Sigmoid colon (tissue), 7 donors: ENCODE data around the gene ABI1. TPM values are rescaled to one million over a fixed set of nuclear protein-coding genes. Genes with fewer than 3 reads are reported as not detected.
"Not testable (repeated sequence)": the region's sequence is repeated elsewhere in the genome, so short reads cannot be mapped to it uniquely, and the experiment has no call there.

Experiments used
- DNase-seq: peaks from one replicate; pipeline ENCODE4 v3.0.0-alpha.2; 2019
- H3K27ac ChIP-seq, 4 donors: fragments of 200-600 bp; sonication (generic); one replicate each; pipeline ENCODE4 v1.5.1; 2016 to 2019; ENCODE audit warnings: mild to moderate bottlenecking in 1 of 4
- H3K27me3 ChIP-seq, 3 donors: fragments of 200-600 bp; sonication (generic); one replicate each; pipeline ENCODE4 v1.5.1; 2019; ENCODE audit warnings: mild to moderate bottlenecking in 1 of 3
- H3K36me3 ChIP-seq, 4 donors: fragments of 200-600 bp; sonication (generic); one replicate each; pipeline ENCODE4 v1.5.1; 2016 to 2019
- H3K4me1 ChIP-seq, 4 donors: fragments of 200-600 bp; sonication (generic); one replicate each; pipeline ENCODE4 v1.5.1; 2017 to 2019
- H3K4me3 ChIP-seq, 4 donors: fragments of 200-600 bp; sonication (generic); one replicate each; pipeline ENCODE4 v1.5.1; 2017 to 2019; ENCODE audit warnings: mild to moderate bottlenecking in 2 of 4, moderate library complexity in 1 of 4
- H3K9me3 ChIP-seq, 4 donors: fragments of 200-600 bp in 3 of 4; sonication (generic) in 3 of 4; one replicate each; pipeline versions ENCODE4 v1.5.1 to v1.6.1; 2013 to 2019
- CTCF ChIP-seq, 4 experiments: fragments of 450-650 bp in 3 of 4; fragments of 200-600 bp in 1 of 4; IDR thresholded peaks; one replicate each; pipeline ENCODE4 v1.5.1; 2016 to 2019; ENCODE audit warnings: antibody characterized with exemption in 4 of 4, mild to moderate bottlenecking in 3 of 4, moderate library complexity in 2 of 4
- EP300 ChIP-seq, 4 donors: sonication (generic); formaldehyde crosslinking; IDR thresholded peaks; one replicate each; pipeline ENCODE4 v1.6.1; 2017; ENCODE audit warnings: antibody characterized with exemption in 4 of 4
- POLR2A ChIP-seq, 2 donors: fragments of 450-650 bp; IDR thresholded peaks; one replicate each; pipeline ENCODE4 v1.6.1; 2016; ENCODE audit warnings: antibody characterized with exemption in 2 of 2, mild to moderate bottlenecking in 2 of 2, moderate library complexity in 2 of 2
- POLR2AphosphoS5 ChIP-seq, 4 donors: sonication (generic); formaldehyde crosslinking; IDR thresholded peaks; one replicate each; pipeline ENCODE4 v1.6.1; 2017; ENCODE audit warnings: antibody characterized with exemption in 4 of 4
- WGBS, 2 donors: extraction: QIAGEN DNeasy Blood & Tissue Kit; methylation state at CpG; one replicate each; pipeline ENCODE4 v1.1.7; 2013; 5-methylcytosine and 5-hydroxymethylcytosine counted together
- intact Hi-C: fragments of 100-400 bp; cut with DNase I; formaldehyde crosslinking; loops from one replicate; pipeline ENCODE4 v1.15.1; 2023
- polyA plus RNA-seq, 3 donors: library from polyadenylated mRNA; stranded (reverse); fragments of 200-250 nt; gene quantifications; one replicate each; pipeline ENCODE4 v1.2.3, GENCODE V29; 2013
- total RNA-seq, 4 donors: library from RNA; depleted of rRNA; stranded (reverse); fragments of >200 nt; gene quantifications; one replicate each; pipeline ENCODE4 v1.1.0, GENCODE V29; 2016
- donor health status: healthy with polysubstance abuse.
- donor health status: Bipolar disorder and iron deficiency.
- donor health status: healthy.

ABI1 gene
- total and polyA plus RNA-seq, 7 donors: 30.4 to 49.0 (median 44.4) TPM

- H3K36me3 ChIP-seq: no peaks in the 10 kb centered on the region
- intact Hi-C loops: no loop called here
- no peaks in the 10 kb centered on the region for H3K27me3 ChIP-seq
- H3K4me3 ChIP-seq: no peak overlapping the region
- peaks cover 0 to 20% (median 9%) of the 10 kb centered on the region in 4 donors for H3K4me1 ChIP-seq
- WGBS, 2 donors: 95% methylated on average over 4 of the region's 4 CpGs
- TF ChIP-seq EP300 (IDR thresholded peaks at IDR 0.05) (no peak), CTCF (IDR thresholded peaks at IDR 0.05) (no peak), POLR2AphosphoS5 (IDR thresholded peaks at IDR 0.05) (no peak), POLR2A (IDR thresholded peaks at IDR 0.05) (no peak)
- H3K27ac ChIP-seq: no peak overlapping the region
- no peak for DNase-seq
- peaks cover 0 to 3% (median 0%) of the 10 kb centered on the region in 4 donors for H3K9me3 ChIP-seq
These were observed 70.3 kb downstream of the ABI1 start for GRCh38 chr10:26790221-26790995.

- H3K27me3 ChIP-seq, H3K4me3 ChIP-seq, H3K36me3 ChIP-seq, H3K9me3 ChIP-seq, intact Hi-C loops, DNase-seq, H3K27ac ChIP-seq: not testable (repeated sequence)
- peaks cover 0 to 24% (median 12%) of the 10 kb centered on the region in 4 donors for H3K4me1 ChIP-seq
- WGBS, 2 donors: 95 to 97% methylated on average over 2 of the region's 2 CpGs
These were observed 71.0 kb downstream of the ABI1 start for GRCh38 chr10:26789779-26790178.

DNA sequence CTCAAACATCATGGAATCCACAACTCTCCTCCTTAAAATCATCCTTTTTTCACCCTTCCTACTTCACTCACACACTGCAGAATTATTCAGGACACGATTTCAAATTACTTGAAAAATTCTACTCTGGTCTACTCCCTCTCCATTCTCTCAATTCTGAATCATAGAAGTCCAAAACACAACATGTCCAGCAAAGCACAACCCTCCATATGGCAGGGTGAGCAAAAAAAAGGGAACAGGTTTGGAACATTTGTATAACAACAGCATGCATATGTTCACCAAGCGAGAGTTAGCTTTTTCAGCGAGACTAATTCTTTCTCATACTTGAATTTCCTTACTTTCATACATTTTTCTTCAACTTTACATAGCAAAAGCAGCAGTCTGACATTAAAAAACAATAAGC lies 73.4 kb downstream of the ABI1 start:
- 97% methylated on average over 3 of the region's 3 CpGs for WGBS, 2 donors
- intact Hi-C loops: no loop called here
- TF ChIP-seq CTCF (IDR thresholded peaks at IDR 0.05): no peak
- no peak for TF ChIP-seq POLR2A (IDR thresholded peaks at IDR 0.05)
- TF ChIP-seq POLR2AphosphoS5 (IDR thresholded peaks at IDR 0.05): no peak
- TF ChIP-seq EP300 (IDR thresholded peaks at IDR 0.05): no peak

DNA sequence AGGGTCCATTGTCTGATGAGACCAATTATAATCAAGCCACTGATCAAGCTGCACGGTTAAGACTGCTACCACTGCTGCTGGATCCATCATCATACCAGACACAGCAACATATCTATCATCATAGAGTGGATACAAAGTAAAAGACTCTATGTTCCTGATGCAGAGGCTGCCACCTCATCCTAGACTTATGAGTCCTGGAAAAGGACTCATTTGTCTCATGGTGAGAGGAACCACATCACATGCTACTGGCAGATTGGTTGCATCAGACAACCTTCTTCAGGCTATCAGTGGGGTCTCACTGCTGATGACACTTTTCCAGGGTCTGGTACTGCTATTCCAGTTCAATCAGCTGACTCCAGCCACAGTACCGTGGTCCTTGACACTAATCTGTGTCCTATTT lies 79.0 kb downstream of the ABI1 start:
- H3K36me3 ChIP-seq: no peaks in the 10 kb centered on the region
- TF ChIP-seq EP300 (IDR thresholded peaks at IDR 0.05): no peak
- TF ChIP-seq POLR2A (IDR thresholded peaks at IDR 0.05): no peak
- TF ChIP-seq CTCF (IDR thresholded peaks at IDR 0.05): no peak
- TF ChIP-seq POLR2AphosphoS5 (IDR thresholded peaks at IDR 0.05): no peak
- H3K4me1 ChIP-seq: peaks cover 0 to 35% (median 25%) of the 10 kb centered on the region in 4 donors
- 88 to 93% methylated on average over 2 of the region's 2 CpGs for WGBS, 2 donors
- intact Hi-C loops: no loop called here
- no peaks in the 10 kb centered on the region for H3K27me3 ChIP-seq
- no peak for DNase-seq
- H3K9me3 ChIP-seq: no peaks in the 10 kb centered on the region
- no peak overlapping the region for H3K27ac ChIP-seq
- no peak overlapping the region for H3K4me3 ChIP-seq

More for the DNA sequence above, 73.4 kb downstream of the ABI1 start:
- no peaks in the 10 kb centered on the region for H3K36me3 ChIP-seq
- no peaks in the 10 kb centered on the region for H3K9me3 ChIP-seq
- H3K4me1 ChIP-seq: peaks cover 0 to 27% (median 14%) of the 10 kb centered on the region in 4 donors
- H3K27me3 ChIP-seq: no peaks in the 10 kb centered on the region
- no peak for DNase-seq
- H3K27ac ChIP-seq: no peak overlapping the region
- H3K4me3 ChIP-seq: no peak overlapping the region

GRCh38 chr10:26780793-26781601 lies 79.8 kb downstream of the ABI1 start:
- Histone ChIP-seq H3K4me3 (no peak overlapping the region), H3K4me1 (peaks cover 0 to 39% (median 28%) of the 10 kb centered on the region in 4 donors), H3K27ac (no peak overlapping the region), H3K36me3 (no peaks in the 10 kb centered on the region), H3K9me3 (no peaks in the 10 kb centered on the region), H3K27me3 (no peaks in the 10 kb centered on the region)
- TF ChIP-seq CTCF (IDR thresholded peaks at IDR 0.05) (no peak), EP300 (IDR thresholded peaks at IDR 0.05) (no peak), POLR2A (IDR thresholded peaks at IDR 0.05) (no peak), POLR2AphosphoS5 (IDR thresholded peaks at IDR 0.05) (no peak)
- WGBS, 2 donors: 51 to 57% methylated on average over 4 of the region's 4 CpGs
- DNase-seq: no peak
- intact Hi-C loops: no loop called here
